Body of pancreas (tissue), 4 donors: Measurements from ENCODE around the gene RBBP8NL. TPM values are rescaled to one million over a fixed set of nuclear protein-coding genes. Genes with fewer than 3 reads are reported as not detected.

Source experiments
- ATAC-seq: fragments of 150-250 bp; one replicate; pipeline ENCODE4 v1.9.1; 2016
- DNase-seq, 4 donors: peaks; one replicate each; pipeline ENCODE4 v3.0.0-alpha.2; 2019
- H3K27ac ChIP-seq, 4 donors: fragments of 200-600 bp; sonication (generic); 1 replicate in 3 of 4; 2 replicates in 1 of 4; pipeline versions ENCODE4 v1.5.1 to v1.6.1; 2016 to 2019; ENCODE audit warnings: mild to moderate bottlenecking in 1 of 4, mixed read lengths in 1 of 4, moderate library complexity in 1 of 4
- H3K27me3 ChIP-seq, 2 donors: fragments of 200-600 bp; sonication (generic); one replicate each; pipeline ENCODE4 v1.6.0; 2016; ENCODE audit warnings: mild to moderate bottlenecking in 1 of 2
- H3K36me3 ChIP-seq, 2 donors: fragments of 200-600 bp; sonication (generic); replicated peaks in 1 of 2; 2 replicates each; pipeline ENCODE4 v1.5.1; 2016; ENCODE audit warnings: low read depth in 2 of 2; ENCODE audit not compliant: insufficient read depth in 1 of 2
- H3K4me1 ChIP-seq: fragments of 200-600 bp; sonication (generic); one replicate; pipeline ENCODE4 v1.6.0; 2016
- H3K4me3 ChIP-seq, 2 donors: fragments of 200-600 bp; sonication (generic); 1 replicate in 1 of 2; 2 replicates in 1 of 2; pipeline ENCODE4 v1.5.1; 2016 to 2019
- H3K9me3 ChIP-seq, 3 donors: fragments of 200-600 bp; sonication (generic); 1 replicate in 2 of 3; 2 replicates in 1 of 3; pipeline ENCODE4 v1.5.1; 2016
- POLR2A ChIP-seq, 3 donors: fragments of 450-650 bp; IDR thresholded peaks; one replicate each; pipeline ENCODE4 v1.6.1; 2016; ENCODE audit warnings: antibody characterized with exemption in 3 of 3, mild to moderate bottlenecking in 2 of 3
- WGBS, 2 donors: methylation state at CpG; one replicate each; pipeline ENCODE4 v1.1.5; 2017; 5-methylcytosine and 5-hydroxymethylcytosine counted together
- intact Hi-C: fragments of 100-400 bp; cut with DNase I; formaldehyde crosslinking; loops from one replicate; pipeline ENCODE4 v1.15.1; 2023
- total RNA-seq, 2 donors: library from RNA; depleted of rRNA; stranded (reverse); fragments of >200 nt; gene quantifications; one replicate each; pipeline ENCODE4 v1.1.0, GENCODE V29; 2016
- TF ChIP-seq, protein P1 (sequence below), 7 experiments: fragments of 450-650 bp in 4 of 7; fragments of 200-600 bp in 3 of 7; sonication (generic) in 3 of 7; IDR thresholded peaks; one replicate each; pipeline ENCODE4 v1.5.1; 2016 to 2019; ENCODE audit warnings: antibody characterized with exemption in 7 of 7

The RBBP8NL gene
- total RNA-seq, 2 donors from 2014 or later, result 2.3 TPM

- no peak overlapping the region for H3K27ac ChIP-seq
- H3K27me3 ChIP-seq, result no peaks in the 10 kb centered on the region
- no peak overlapping the region for H3K4me3 ChIP-seq
- no peak for TF ChIP-seq POLR2A (IDR thresholded peaks at IDR 0.05)
- TF ChIP-seq, protein P1, sequence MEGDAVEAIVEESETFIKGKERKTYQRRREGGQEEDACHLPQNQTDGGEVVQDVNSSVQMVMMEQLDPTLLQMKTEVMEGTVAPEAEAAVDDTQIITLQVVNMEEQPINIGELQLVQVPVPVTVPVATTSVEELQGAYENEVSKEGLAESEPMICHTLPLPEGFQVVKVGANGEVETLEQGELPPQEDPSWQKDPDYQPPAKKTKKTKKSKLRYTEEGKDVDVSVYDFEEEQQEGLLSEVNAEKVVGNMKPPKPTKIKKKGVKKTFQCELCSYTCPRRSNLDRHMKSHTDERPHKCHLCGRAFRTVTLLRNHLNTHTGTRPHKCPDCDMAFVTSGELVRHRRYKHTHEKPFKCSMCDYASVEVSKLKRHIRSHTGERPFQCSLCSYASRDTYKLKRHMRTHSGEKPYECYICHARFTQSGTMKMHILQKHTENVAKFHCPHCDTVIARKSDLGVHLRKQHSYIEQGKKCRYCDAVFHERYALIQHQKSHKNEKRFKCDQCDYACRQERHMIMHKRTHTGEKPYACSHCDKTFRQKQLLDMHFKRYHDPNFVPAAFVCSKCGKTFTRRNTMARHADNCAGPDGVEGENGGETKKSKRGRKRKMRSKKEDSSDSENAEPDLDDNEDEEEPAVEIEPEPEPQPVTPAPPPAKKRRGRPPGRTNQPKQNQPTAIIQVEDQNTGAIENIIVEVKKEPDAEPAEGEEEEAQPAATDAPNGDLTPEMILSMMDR (IDR thresholded peaks at IDR 0.05), result no peak
- DNase-seq (no peak), ATAC-seq (no peak)
- intact Hi-C loops, result no loop called here
- H3K9me3 ChIP-seq, result no peaks in the 10 kb centered on the region
- H3K4me1 ChIP-seq, result no peaks in the 10 kb centered on the region
- 71 to 84% methylated on average over 22 to 44 of the region's 44 CpGs for WGBS, 2 donors
- H3K36me3 ChIP-seq, result no peaks in the 10 kb centered on the region
These were observed 19.8 kb upstream of the RBBP8NL start for GRCh38 chr20:62446888-62447869.

GRCh38 chr20:62446481-62446880 lies 19.1 kb upstream of the RBBP8NL start:
- ATAC-seq (no peak), DNase-seq (no peak)
- Histone ChIP-seq H3K4me1 (no peaks in the 10 kb centered on the region), H3K27me3 (no peaks in the 10 kb centered on the region), H3K27ac (no peak overlapping the region), H3K4me3 (no peak overlapping the region), H3K36me3 (no peaks in the 10 kb centered on the region), H3K9me3 (no peaks in the 10 kb centered on the region)
- intact Hi-C loops, result no loop called here
- TF ChIP-seq POLR2A (IDR thresholded peaks at IDR 0.05), result no peak
- TF ChIP-seq, protein P1 (IDR thresholded peaks at IDR 0.05), result no peak
- WGBS, 2 donors, result 40 to 75% methylated on average over 1 to 6 of the region's 12 CpGs

- Histone ChIP-seq H3K36me3 (no peaks in the 10 kb centered on the region), H3K27me3 (no peaks in the 10 kb centered on the region), H3K27ac (no peak overlapping the region), H3K4me1 (no peaks in the 10 kb centered on the region), H3K9me3 (no peaks in the 10 kb centered on the region), H3K4me3 (no peak overlapping the region)
- no peak for ATAC-seq
- TF ChIP-seq POLR2A (IDR thresholded peaks at IDR 0.05), result no peak
- TF ChIP-seq, protein P1 (IDR thresholded peaks at IDR 0.05), result no peak
- intact Hi-C loops, result no loop called here
- WGBS, 2 donors, result 73 to 79% methylated on average over 17 to 27 of the region's 36 CpGs
- DNase-seq, result no peak
These were observed 18.4 kb upstream of the RBBP8NL start for GRCh38 chr20:62445553-62446340.

GRCh38 chr20:62444286-62444685 lies 16.9 kb upstream of the RBBP8NL start:
- H3K4me1 ChIP-seq, result no peaks in the 10 kb centered on the region
- H3K9me3 ChIP-seq, result no peaks in the 10 kb centered on the region
- TF ChIP-seq, protein P1 (IDR thresholded peaks at IDR 0.05), result no peak
- TF ChIP-seq POLR2A (IDR thresholded peaks at IDR 0.05), result no peak
- no peaks in the 10 kb centered on the region for H3K27me3 ChIP-seq
- H3K4me3 ChIP-seq, result no peak overlapping the region
- no peak overlapping the region for H3K27ac ChIP-seq
- whole genome bisulfite sequencing, 2 donors, result 76 to 77% methylated on average over 5 to 6 of the region's 6 CpGs
- H3K36me3 ChIP-seq, result no peaks in the 10 kb centered on the region
- DNase-seq (no peak), ATAC-seq (no peak)
- intact Hi-C loops, result no loop called here
